HG03066 (cell line): Measurements from ENCODE around the gene PRKAG3.

Experiments used
- ATAC-seq: cut with Tn5 transposase; IDR thresholded peaks from one replicate; pipeline ENCODE4 v1.9.1; 2021; ENCODE audit warnings: low read depth; ENCODE audit not compliant: unreplicated experiment

PRKAG3 gene

GRCh38 chr2:218865396-218865795, 33.8 kb upstream of the PRKAG3 start:
- ATAC-seq, result no peak

- ATAC-seq, result no peak
These were observed 31.5 kb upstream of the PRKAG3 start for GRCh38 chr2:218863021-218863520.

GRCh38 chr2:218861645-218862318, 30.2 kb upstream of the PRKAG3 start:
- ATAC-seq, result no peak

GRCh38 chr2:218860950-218861381, 29.4 kb upstream of the PRKAG3 start:
- no peak for ATAC-seq

GRCh38 chr2:218859988-218860831, 28.6 kb upstream of the PRKAG3 start:
- ATAC-seq, result no peak

- no peak for ATAC-seq
These were observed 28.0 kb upstream of the PRKAG3 start, which contains the start of gene WNT6 for GRCh38 chr2:218859556-218859987. TSS of gene WNT6 (plus strand) at chr2:218859805. CDS start at chr2:218860038, 233 bp downstream.

GRCh38 chr2:218858671-218859555, 27.3 kb upstream of the PRKAG3 start:
- no peak for ATAC-seq

GRCh38 chr2:218858138-218858445, 26.5 kb upstream of the PRKAG3 start:
- ATAC-seq, result no peak

GRCh38 chr2:218857371-218858137, 26.0 kb upstream of the PRKAG3 start:
- no peak for ATAC-seq

- ATAC-seq, result no peak
These were observed 25.3 kb upstream of the PRKAG3 start for GRCh38 chr2:218856896-218857243.

- ATAC-seq, result no peak
These were observed 24.7 kb upstream of the PRKAG3 start for GRCh38 chr2:218856167-218856895.

GRCh38 chr2:218855305-218856166, 23.9 kb upstream of the PRKAG3 start:
- ATAC-seq, result no peak

GRCh38 chr2:218854860-218855259, 23.3 kb upstream of the PRKAG3 start:
- no peak for ATAC-seq

- no peak for ATAC-seq
These were observed 22.2 kb upstream of the PRKAG3 start for GRCh38 chr2:218853766-218854165.

GRCh38 chr2:218852911-218853667, 21.5 kb upstream of the PRKAG3 start:
- no peak for ATAC-seq

GRCh38 chr2:218851286-218851685, 19.7 kb upstream of the PRKAG3 start:
- no peak for ATAC-seq

GRCh38 chr2:218850796-218851195, 19.2 kb upstream of the PRKAG3 start:
- ATAC-seq, result no peak

GRCh38 chr2:218849721-218850120, 18.1 kb upstream of the PRKAG3 start:
- no peak for ATAC-seq
